NK-92 (cell line): ENCODE results near the gene SASH1.

Source experiments
- DNase-seq: peaks from one replicate; lab custom pipeline; 2025; ENCODE audit not compliant: unreplicated experiment; lab: John Stamatoyannopoulos, UW

Gene SASH1

GRCh38 chr6:148518511-148519156 lies 176.0 kb downstream of the SASH1 start:
- no peak for DNase-seq

GRCh38 chr6:148520109-148520841 lies 177.6 kb downstream of the SASH1 start:
- no peak for DNase-seq

DNA sequence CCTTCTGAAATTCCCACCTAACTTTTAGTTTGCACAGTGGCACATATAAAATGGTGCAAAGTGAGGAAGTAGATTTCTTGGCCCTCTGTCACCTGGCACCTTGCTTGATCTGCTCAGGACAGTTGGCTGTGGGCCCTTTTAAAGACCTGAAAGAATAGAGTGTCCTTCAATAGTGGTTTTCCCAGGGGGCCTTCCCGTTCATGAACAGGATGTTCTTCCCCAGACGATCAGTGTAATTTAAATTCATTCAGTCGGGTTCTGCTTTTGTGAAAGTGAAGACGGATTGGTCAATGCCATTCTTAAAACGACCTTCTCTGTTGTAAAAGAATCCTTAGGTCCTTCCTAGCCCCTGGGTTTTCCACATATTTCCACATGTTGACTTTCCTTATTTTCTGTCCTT lies 178.5 kb downstream of the SASH1 start:
- DNase-seq, result no peak

GRCh38 chr6:148521586-148521985 lies 178.9 kb downstream of the SASH1 start:
- no peak for DNase-seq

DNA sequence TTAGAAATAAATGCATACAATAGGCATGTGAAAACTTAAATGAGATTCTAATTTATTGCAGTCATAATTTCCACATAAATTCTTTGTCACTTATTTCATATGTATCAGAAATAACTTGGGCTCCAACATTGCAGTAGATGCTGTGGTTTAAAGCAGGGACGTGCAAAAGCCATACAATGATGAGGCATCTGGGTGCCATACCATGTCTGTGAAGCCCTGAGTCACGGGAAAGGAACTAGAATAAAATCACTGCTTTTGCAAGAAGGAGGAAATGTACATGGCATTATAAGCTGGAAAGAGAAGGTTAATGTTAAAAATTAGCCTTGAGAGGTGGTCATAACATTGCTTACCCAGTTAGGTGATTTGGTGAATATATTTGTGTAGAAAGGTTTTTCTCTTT lies 180.4 kb downstream of the SASH1 start:
- DNase-seq, result no peak

- no peak for DNase-seq
Observed at GRCh38 chr6:148523551-148523950, 180.9 kb downstream of the SASH1 start.

GRCh38 chr6:148524471-148524882 lies 181.8 kb downstream of the SASH1 start:
- DNase-seq, result no peak

- no peak for DNase-seq
Observed at GRCh38 chr6:148524976-148525375, 182.3 kb downstream of the SASH1 start.

- no peak for DNase-seq
Observed at GRCh38 chr6:148525453-148525852, 182.8 kb downstream of the SASH1 start.

- no peak for DNase-seq
Observed at GRCh38 chr6:148526145-148526544, 183.5 kb downstream of the SASH1 start.

DNA sequence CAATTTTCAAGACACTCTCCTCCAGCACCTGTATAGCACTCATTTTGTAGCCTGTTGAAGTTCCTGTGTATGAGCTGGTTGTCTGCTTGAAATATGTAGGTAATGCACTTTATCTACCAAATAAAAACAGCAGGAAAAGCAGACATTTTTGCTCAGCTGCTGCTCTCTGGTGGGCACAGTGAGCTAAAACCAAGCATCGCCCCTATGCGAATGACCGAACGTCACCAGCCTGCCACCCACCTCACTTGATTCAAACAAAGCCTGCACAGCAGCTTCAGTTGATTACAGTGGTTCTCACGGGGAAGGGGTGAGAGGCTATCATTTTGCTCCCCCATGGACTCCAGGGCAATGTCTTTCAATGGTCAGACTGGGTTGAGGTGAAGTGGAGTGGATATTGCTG lies 185.7 kb downstream of the SASH1 start:
- no peak for DNase-seq

GRCh38 chr6:148529010-148529409 lies 186.4 kb downstream of the SASH1 start:
- DNase-seq, result no peak

GRCh38 chr6:148530394-148530953 lies 187.8 kb downstream of the SASH1 start:
- DNase-seq, result no peak

DNA sequence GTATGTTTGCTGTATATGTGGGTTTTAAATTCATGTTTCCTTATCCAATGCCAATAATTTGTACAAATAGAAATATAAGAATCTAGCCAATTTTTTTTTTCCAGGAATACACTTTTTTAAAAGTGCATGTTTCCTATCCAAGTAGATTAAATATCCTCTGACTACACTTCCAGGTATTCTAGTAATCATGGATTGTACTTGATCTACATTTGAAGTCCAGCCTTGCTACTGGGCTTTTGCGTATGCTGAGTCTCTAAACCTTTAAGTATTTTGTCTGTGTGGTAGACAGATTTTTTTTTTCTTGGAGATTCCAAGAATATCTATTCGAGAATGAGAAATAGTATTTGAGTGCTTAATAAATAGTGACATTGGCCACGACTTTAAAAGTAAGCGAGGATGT lies 188.3 kb downstream of the SASH1 start:
- no peak for DNase-seq

DNA sequence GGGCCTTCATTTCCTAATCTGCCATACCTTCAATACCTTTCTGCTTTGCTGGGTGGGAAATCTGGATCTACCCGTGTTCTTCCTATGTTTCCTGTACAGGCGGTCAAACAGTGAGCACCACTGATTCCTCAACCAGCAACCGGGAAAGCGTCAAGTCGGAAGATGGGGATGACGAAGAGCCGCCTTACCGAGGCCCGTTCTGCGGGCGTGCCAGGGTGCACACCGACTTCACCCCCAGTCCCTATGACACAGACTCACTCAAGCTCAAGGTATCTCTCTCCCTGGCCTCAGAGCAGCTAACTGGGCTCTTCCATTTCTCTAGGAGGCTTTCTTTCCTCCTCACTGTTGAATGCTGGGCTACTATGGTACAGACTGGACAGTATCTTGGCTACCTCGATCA lies 190.1 kb downstream of the SASH1 start:
- DNase-seq, result no peak

GRCh38 chr6:148533309-148534107 lies 190.9 kb downstream of the SASH1 start:
- DNase-seq, result no peak

- no peak for DNase-seq
Observed at GRCh38 chr6:148534871-148535270, 192.2 kb downstream of the SASH1 start.

DNA sequence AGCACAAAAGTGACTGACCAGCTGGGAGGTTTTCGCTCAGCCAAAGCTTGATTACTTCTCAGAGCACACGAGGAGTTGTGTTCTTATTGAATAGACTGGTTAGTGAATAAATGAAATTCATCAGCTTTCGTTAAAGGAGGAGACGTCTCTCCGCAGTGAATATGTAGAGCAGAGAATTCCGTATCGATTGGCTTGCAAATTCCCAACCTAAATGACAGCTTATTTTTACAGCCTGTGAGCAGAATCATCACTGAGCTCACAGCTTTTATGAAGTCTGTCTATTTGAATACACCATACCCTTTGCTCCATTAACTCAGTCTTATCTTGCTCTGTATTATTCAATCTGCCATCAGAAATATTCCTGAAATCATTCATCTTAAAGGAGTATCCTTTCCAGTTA lies 192.7 kb downstream of the SASH1 start:
- no peak for DNase-seq

DNA sequence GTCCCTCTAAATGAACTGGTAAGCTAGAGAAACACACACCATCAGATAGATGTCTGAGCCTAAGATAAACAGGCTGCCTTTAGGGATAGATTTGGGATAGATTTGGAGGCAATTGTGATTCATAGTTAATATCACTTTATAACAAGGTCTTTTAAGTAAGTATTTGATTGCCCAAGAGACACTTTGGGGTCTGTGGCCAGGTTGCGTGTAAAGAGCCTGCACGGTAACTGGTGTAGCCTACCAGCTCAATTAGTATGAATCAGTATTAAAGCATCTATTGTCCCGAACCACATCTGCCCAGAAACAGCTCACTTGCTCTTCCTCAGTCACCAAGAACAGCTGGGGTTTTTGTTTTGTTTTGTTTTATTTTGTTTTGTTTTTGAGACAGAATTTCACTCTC lies 193.3 kb downstream of the SASH1 start:
- no peak for DNase-seq

DNA sequence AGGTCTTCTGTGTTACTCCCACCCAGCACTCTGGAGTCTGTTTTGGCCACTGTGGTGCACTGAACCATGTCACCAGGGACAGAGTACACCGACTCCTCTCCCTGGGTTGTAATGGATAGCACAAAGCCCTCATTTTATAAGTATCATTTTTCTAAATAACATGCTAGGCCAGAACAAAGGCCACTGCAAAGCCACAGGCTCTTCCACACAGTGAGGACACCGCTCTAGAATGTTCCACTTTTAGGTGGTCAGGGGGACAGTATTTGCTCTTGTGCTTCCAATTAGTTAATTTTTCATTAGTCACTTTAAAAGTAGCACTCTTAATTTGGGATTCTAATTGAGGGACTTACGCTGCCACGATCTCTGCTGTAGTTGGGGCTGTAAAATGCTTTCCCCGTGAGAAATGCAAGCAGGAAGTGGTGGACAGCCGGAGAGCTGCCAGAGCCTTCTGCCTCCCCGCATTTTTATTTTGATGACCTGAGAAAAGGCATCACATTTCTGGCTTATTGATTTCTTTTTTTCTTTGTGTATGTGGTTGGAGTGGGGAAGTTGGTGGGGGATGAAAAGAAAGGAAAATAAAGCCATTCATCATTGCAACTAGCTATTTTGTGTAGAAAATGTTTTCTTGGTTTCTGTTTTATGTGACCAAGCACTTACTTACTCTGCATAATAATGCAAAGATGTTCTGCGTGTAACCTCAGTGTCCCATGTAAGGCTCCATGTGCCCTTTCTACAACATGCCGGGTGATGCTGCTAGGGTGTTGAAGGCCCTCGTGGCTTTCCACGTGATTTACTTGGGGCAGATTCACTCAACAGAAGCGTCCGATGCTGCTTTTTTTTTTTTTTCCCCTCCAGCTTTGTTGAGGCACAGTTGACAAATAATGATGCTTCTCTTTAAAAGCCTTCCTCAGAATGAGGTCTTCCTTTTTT lies 195.9 kb downstream of the SASH1 start:
- DNase-seq, result no peak

GRCh38 chr6:148543540-148543939 lies 200.9 kb downstream of the SASH1 start:
- DNase-seq, result no peak
